SU-DHL-6 (cell line): Measurements from ENCODE around the gene LOXHD1.

ENCODE experiments used
- H2AFZ ChIP-seq: fragments of 200-600 bp; sonication (generic); 2 replicates; pipeline ENCODE4 v1.6.1; 2014; ENCODE audit warnings: low read depth, mild to moderate bottlenecking, moderate library complexity, mixed read lengths, antibody characterized with exemption, low read length; ENCODE audit not compliant: severe bottlenecking
- H3F3A ChIP-seq: fragments of 200-600 bp; shearing (Covaris generic); 2 replicates; pipeline ENCODE4 v1.6.0; 2016; ENCODE audit warnings: antibody characterized with exemption, mild to moderate bottlenecking; ENCODE audit not compliant: insufficient read depth
- H3K27ac ChIP-seq: fragments of 200-600 bp; sonication (generic); 2 replicates; pipeline ENCODE4 v1.5.1; 2016; ENCODE audit warnings: low read depth, mild to moderate bottlenecking, low read length, moderate library complexity, mixed read lengths
- H3K27me3 ChIP-seq: fragments of 200-600 bp; sonication (generic), shearing (Covaris generic); 2 replicates; pipeline ENCODE4 v1.6.0; 2014; ENCODE audit warnings: mild to moderate bottlenecking, low read length
- H3K36me3 ChIP-seq: fragments of 200-600 bp; sonication (generic); 2 replicates; pipeline ENCODE4 v1.6.1; 2014; ENCODE audit warnings: mild to moderate bottlenecking, low read length, mixed read lengths
- H3K4me2 ChIP-seq: fragments of 300-600, 200-600 bp; shearing (Covaris generic), sonication (generic); 2 replicates; pipeline ENCODE4 v1.6.0; 2014; ENCODE audit warnings: low read length, low read depth, mild to moderate bottlenecking; ENCODE audit not compliant: poor library complexity, severe bottlenecking
- H3K4me3 ChIP-seq: fragments of 200-600 bp; sonication (generic); 2 replicates; pipeline ENCODE4 v1.5.1; 2014; ENCODE audit warnings: antibody characterized with exemption, low read length, mild to moderate bottlenecking, mixed read lengths; ENCODE audit not compliant: insufficient read depth, poor library complexity, severe bottlenecking
- H3K79me2 ChIP-seq: fragments of 200-600 bp; sonication (generic); 2 replicates; pipeline ENCODE4 v1.6.1; 2014; ENCODE audit warnings: mild to moderate bottlenecking, low read length, moderate library complexity; ENCODE audit not compliant: insufficient read depth
- H3K9ac ChIP-seq: fragments of 200-600 bp; sonication (generic); 2 replicates; pipeline ENCODE4 v1.7.0; 2014; ENCODE audit warnings: mild to moderate bottlenecking, low read length
- H3K9me2 ChIP-seq: fragments of 200-600 bp; sonication (generic); replicated peaks from 2 replicates; pipeline ENCODE4 v1.6.1; 2014; ENCODE audit warnings: low read length; ENCODE audit not compliant: insufficient read depth
- H3K9me3 ChIP-seq: fragments of 200-600 bp; sonication (generic); 2 replicates; pipeline ENCODE4 v1.6.1; 2014; ENCODE audit warnings: low read length, mixed read lengths; ENCODE audit not compliant: insufficient read depth
- H4K20me1 ChIP-seq: fragments of 200-600 bp; sonication (generic); 2 replicates; pipeline ENCODE4 v1.6.1; 2014; ENCODE audit warnings: low read depth, mild to moderate bottlenecking, antibody characterized with exemption, low read length, moderate library complexity, mixed read lengths
- CTCF ChIP-seq: fragments of 200-600 bp; sonication (generic); IDR thresholded peaks from one replicate; pipeline ENCODE4 v1.5.1; 2017; ENCODE audit warnings: antibody characterized with exemption, mild to moderate bottlenecking, low read length, moderate library complexity; ENCODE audit not compliant: insufficient read depth, poor library complexity, severe bottlenecking
- EZH2phosphoT487 ChIP-seq: fragments of 200-600 bp; sonication (generic), shearing (Covaris generic); conservative IDR thresholded peaks from 2 replicates; pipeline ENCODE4 v1.6.1; 2018; ENCODE audit warnings: mild to moderate bottlenecking, antibody characterized with exemption, low read length, moderate library complexity, mixed read lengths

LOXHD1 gene

GRCh38 chr18:46696268-46696667, 39.2 kb upstream of the LOXHD1 start:
- Histone ChIP-seq H3K9me2 (no peaks in the 10 kb centered on the region), H4K20me1 (no peaks in the 10 kb centered on the region), H3K27me3 (no peaks in the 10 kb centered on the region), H3K9me3 (no peaks in the 10 kb centered on the region), H3K36me3 (no peaks in the 10 kb centered on the region), H3K9ac (no peak overlapping the region), H3K79me2 (no peaks in the 10 kb centered on the region), H3K4me3 (no peak overlapping the region), H2AFZ (no peak overlapping the region), H3K4me2 (no peak overlapping the region), H3F3A (no peaks in the 10 kb centered on the region), H3K27ac (no peak overlapping the region)
- TF ChIP-seq EZH2phosphoT487 (no peak), CTCF (no peak)

- Histone ChIP-seq H3K27me3 (no peaks in the 10 kb centered on the region), H3K9me3 (no peaks in the 10 kb centered on the region), H3K4me2 (no peak overlapping the region), H3K9me2 (no peaks in the 10 kb centered on the region), H3K9ac (no peak overlapping the region), H4K20me1 (no peaks in the 10 kb centered on the region), H3K79me2 (no peaks in the 10 kb centered on the region), H3K4me3 (no peak overlapping the region), H3K36me3 (no peaks in the 10 kb centered on the region), H2AFZ (no peak overlapping the region), H3K27ac (no peak overlapping the region), H3F3A (no peaks in the 10 kb centered on the region)
- no peak for TF ChIP-seq CTCF
Measured at GRCh38 chr18:46693996-46694395, 37.0 kb upstream of the LOXHD1 start.

- Histone ChIP-seq H3K9ac (no peak overlapping the region), H3K4me3 (no peak overlapping the region), H3K36me3 (no peaks in the 10 kb centered on the region), H3K9me3 (no peaks in the 10 kb centered on the region), H3K79me2 (no peaks in the 10 kb centered on the region), H4K20me1 (no peaks in the 10 kb centered on the region), H3F3A (no peaks in the 10 kb centered on the region), H3K27me3 (no peaks in the 10 kb centered on the region), H2AFZ (no peak overlapping the region), H3K4me2 (no peak overlapping the region), H3K27ac (no peak overlapping the region), H3K9me2 (no peaks in the 10 kb centered on the region)
- no peak for TF ChIP-seq EZH2phosphoT487
Measured at GRCh38 chr18:46688853-46689525, 32.0 kb upstream of the LOXHD1 start.

- Histone ChIP-seq H3K36me3 (no peaks in the 10 kb centered on the region), H3K27ac (no peak overlapping the region), H3F3A (no peaks in the 10 kb centered on the region), H3K9me2 (no peaks in the 10 kb centered on the region), H3K9me3 (no peaks in the 10 kb centered on the region), H3K4me2 (no peak overlapping the region), H3K79me2 (no peaks in the 10 kb centered on the region), H3K27me3 (no peaks in the 10 kb centered on the region), H3K9ac (no peak overlapping the region), H3K4me3 (no peak overlapping the region), H2AFZ (no peak overlapping the region), H4K20me1 (no peaks in the 10 kb centered on the region)
- TF ChIP-seq EZH2phosphoT487 (no peak), CTCF (no peak)
Measured at GRCh38 chr18:46686186-46686585, 29.2 kb upstream of the LOXHD1 start.
